OCI-LY3 (cell line): ENCODE results near the gene DEXI.

ENCODE experiments used
- CTCF ChIP-seq: fragments of 200-600, 300-600 bp; sonication (generic); IDR thresholded peaks from 2 replicates; pipeline ENCODE4 v1.5.1; 2014; ENCODE audit warnings: antibody characterized with exemption, low read length, low read depth
- EZH2phosphoT487 ChIP-seq: fragments of 200-600 bp; shearing (Covaris generic); IDR thresholded peaks from 2 replicates; pipeline ENCODE4 v1.6.1; 2018; ENCODE audit warnings: antibody characterized with exemption, mixed run types, low read depth

- TF ChIP-seq CTCF (no peak), EZH2phosphoT487 (no peak)
Measured at GRCh38 chr16:10906482-10906881, 35.8 kb downstream of the DEXI start.
